Epithelial cell of proximal tubule (primary cell): ENCODE data around the gene SACS. TPM values are rescaled to one million over a fixed set of nuclear protein-coding genes. Genes with fewer than 3 reads are reported as not detected.

ENCODE experiments used
- DNase-seq: peaks from one replicate; pipeline ENCODE4 v3.0.0-alpha.2; 2011; ENCODE audit warnings: low read depth
- H3K4me3 ChIP-seq: 2 replicates; pipeline ENCODE4 v1.5.1; 2011; ENCODE audit warnings: low read depth, mild to moderate bottlenecking, low read length
- total RNA-seq: library from RNA; depleted of rRNA; stranded (reverse); fragments of >200 nt; gene quantifications from 2 replicates; pipeline ENCODE4 v1.2.3, GENCODE V29; 2015
- TF ChIP-seq, protein P1 (sequence below): conservative IDR thresholded peaks from 2 replicates; pipeline ENCODE4 v1.5.1; 2012; ENCODE audit warnings: low read depth, mild to moderate bottlenecking, low read length

SACS gene
- total RNA-seq, 1 donor from 2014 or later = 70.9 TPM

DNA sequence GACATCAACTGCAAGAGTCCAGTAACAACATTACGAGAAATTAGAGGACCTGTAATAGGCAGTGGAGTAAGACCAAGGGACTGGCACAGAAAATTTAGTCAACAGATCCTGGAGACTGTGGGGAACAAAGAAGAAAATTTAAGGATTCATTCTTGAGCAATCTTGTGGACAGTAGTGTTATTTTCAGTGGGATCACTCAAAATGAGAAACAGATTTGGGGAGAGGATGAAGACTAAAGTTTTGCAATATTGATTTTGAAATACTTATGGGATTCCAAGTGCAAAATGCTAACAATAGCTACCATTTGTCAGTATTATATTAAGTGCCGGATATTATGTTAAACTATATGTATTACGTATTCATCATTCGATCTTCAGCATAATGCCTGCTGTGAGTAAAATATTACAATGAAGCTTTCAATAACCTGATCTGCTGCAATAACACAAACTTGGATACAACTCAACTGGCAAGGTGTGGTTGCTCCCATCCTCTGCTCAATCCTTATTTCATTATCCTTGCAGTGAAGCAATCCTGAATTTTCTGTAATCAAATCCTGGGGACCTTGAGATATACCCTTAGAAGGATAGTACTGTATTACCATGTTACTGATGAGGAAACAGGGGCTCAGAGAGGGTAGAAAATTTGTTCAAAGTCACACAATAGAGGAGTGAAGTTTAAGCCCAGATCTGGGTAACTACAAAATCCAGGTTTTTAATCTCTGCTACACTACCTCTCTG lies 84.2 kb downstream of the SACS start:
- TF ChIP-seq, protein P1, sequence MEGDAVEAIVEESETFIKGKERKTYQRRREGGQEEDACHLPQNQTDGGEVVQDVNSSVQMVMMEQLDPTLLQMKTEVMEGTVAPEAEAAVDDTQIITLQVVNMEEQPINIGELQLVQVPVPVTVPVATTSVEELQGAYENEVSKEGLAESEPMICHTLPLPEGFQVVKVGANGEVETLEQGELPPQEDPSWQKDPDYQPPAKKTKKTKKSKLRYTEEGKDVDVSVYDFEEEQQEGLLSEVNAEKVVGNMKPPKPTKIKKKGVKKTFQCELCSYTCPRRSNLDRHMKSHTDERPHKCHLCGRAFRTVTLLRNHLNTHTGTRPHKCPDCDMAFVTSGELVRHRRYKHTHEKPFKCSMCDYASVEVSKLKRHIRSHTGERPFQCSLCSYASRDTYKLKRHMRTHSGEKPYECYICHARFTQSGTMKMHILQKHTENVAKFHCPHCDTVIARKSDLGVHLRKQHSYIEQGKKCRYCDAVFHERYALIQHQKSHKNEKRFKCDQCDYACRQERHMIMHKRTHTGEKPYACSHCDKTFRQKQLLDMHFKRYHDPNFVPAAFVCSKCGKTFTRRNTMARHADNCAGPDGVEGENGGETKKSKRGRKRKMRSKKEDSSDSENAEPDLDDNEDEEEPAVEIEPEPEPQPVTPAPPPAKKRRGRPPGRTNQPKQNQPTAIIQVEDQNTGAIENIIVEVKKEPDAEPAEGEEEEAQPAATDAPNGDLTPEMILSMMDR = no peak
- no peak for DNase-seq

DNA sequence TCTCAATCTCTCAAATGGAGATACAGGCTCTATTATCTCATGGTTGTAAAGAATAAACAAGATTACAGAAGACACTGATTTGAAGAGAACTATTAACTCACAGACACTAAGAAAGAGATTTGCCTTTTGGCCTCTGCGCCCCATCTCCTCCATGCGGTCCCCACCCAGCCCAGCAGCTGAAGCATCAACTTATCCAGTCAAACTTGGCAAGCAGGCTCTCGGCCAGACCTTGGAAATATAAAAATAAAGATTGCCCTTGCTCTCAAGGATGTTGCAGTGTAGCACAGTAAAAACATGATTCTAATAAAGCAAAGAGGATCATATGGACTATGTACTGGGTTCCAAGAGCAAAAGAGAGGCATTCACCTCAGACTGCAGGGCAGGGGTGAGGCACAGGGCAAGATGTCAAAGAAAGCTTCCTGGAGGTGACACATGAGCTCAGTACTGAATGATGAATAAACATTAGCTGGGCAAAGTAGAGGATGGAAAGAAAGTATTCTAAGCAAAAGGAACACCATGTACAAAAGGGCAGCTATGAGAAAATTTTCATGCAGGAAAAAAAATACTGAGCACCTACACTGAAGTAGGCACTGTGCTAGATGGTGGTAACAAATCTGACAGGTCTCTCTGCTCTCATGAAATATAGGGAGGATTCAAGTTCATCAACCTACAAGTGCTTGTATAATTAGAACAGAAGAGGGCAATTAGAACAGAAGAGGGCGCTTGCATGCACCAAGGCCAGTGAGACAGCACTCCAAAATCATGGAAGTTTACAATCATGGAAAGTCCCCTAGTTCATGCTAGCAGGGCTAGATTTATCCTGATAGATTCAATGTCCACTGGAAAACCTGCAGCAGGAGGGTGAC lies 85.0 kb downstream of the SACS start:
- TF ChIP-seq, protein P1 = peak; percentile 30
- H3K4me3 ChIP-seq = no peak overlapping the region
- DNase-seq = no peak

More for the DNA sequence above, 84.2 kb downstream of the SACS start:
- H3K4me3 ChIP-seq = no peak overlapping the region

DNA sequence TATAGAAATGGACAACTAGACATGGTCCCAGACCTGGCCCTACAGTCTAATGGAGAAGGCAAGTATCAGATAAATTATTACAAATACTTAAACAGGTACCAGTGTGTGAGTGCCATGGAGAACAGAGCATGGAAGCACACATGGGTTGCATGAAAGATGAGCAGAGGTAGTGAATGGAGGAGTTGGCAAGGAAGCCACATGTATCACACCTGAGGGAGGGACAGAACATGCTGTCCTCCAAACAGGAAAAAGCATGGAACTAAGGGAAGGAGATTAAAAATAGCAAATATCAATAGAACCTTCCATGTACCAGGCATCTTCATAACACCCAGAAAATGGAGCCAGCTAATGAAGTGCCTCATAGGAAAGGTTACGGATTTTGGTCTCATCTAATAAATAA lies 85.9 kb downstream of the SACS start:
- H3K4me3 ChIP-seq = no peak overlapping the region
- TF ChIP-seq, protein P1 = no peak
- no peak for DNase-seq

DNA sequence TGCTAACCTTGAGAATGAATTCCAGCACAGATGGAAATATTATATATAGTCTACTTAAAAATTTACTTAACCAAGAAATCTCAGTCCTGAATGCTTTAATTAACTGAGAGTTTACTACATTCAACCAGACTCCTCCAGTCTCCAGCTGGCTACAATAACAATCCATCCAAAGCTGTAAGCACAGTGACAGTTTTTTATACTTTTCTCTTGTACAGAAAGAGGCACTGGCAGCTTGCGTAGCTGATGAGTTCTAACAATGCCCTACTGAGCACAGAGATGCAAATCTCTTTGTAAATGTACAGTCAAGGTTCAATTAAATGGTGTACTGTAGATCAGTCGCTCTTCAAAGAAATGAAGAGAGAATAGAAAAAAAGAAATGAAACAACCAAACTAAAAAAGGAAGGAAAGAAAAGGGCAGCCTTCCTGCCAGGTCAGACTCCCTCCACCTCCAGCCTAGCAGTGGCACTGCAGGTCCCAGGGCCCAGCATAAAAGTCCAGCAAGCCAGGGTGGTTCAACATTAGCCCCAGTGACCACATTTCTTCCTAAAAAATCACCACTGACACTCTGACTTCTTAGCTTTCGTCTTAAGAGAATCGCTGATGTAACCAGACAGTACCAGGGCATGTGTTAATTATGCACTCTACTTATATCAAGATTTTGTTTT lies 88.4 kb downstream of the SACS start:
- no peak for DNase-seq
- no peak overlapping the region for H3K4me3 ChIP-seq
- TF ChIP-seq, protein P1 = no peak

DNA sequence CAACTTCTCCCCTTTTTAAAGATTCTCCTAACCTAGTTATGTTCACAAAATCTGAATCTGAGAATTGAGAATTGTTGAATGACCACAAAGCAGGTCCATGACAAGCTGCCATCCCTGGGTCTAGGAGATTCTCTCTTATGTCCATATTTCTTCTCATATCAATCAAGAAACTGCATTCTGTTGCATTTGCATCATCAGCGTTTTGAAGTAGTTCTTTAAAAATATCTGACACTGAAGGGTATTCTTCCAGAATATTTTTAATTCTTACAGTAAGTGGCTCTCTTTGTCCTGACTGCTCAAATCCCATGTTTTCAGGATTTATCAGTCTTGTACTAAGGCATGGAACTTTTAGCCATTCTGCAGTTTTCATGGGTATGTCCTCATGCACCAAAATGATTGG lies 94.3 kb downstream of the SACS start:
- DNase-seq = no peak
- no peak overlapping the region for H3K4me3 ChIP-seq
- TF ChIP-seq, protein P1 = no peak

DNA sequence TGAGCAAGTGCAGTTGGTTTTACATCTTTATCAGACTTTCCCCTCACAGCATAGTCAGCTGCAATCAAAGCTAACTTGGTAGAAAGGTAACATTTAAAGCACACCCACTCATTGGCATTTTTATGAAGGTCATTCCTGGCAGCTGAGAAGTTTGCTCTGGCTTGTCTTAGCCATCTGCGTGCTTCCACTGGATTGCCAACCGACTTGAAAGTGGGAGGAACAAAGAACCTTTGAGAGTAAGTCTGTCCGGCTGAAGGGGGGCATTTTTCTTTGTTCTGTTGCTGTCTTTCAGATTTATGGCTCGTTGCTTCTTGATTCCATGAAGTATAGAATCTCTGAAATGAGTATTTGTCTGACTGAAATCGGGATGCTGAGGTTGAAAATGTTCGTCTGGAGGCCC lies 103.1 kb downstream of the SACS start:
- TF ChIP-seq, protein P1 = no peak
- no peak overlapping the region for H3K4me3 ChIP-seq

More for the DNA sequence above, 103.1 kb downstream of the SACS start:
- DNase-seq = no peak
